Liver (tissue), 9 donors: ENCODE results near the gene ZNFX1. TPM values are rescaled to one million over a fixed set of nuclear protein-coding genes. Genes with fewer than 3 reads are reported as not detected.

Experiments
- DNase-seq: peaks from one replicate; pipeline ENCODE4 v3.0.0-alpha.2; 2017; ENCODE audit warnings: low spot score
- H3K27ac ChIP-seq, 2 donors: one replicate each; pipeline ENCODE4 v1.7.0; 2013; ENCODE audit warnings: inconsistent platforms in 2 of 2, low read length in 2 of 2, control low read depth in 1 of 2, low read depth in 1 of 2, mild to moderate bottlenecking in 1 of 2
- H3K27me3 ChIP-seq, 4 donors: one replicate each; pipeline versions ENCODE4 v1.6.1 to v1.7.0; 2013; ENCODE audit warnings: low read length in 3 of 4, inconsistent platforms in 1 of 4, mild to moderate bottlenecking in 1 of 4, moderate library complexity in 1 of 4; ENCODE audit not compliant: control insufficient read depth in 4 of 4, insufficient read depth in 4 of 4
- H3K36me3 ChIP-seq, 4 donors: one replicate each; pipeline versions ENCODE4 v1.6.1 to v1.7.0; 2013; ENCODE audit warnings: low read length in 3 of 4, mild to moderate bottlenecking in 3 of 4, low read depth in 1 of 4, moderate library complexity in 1 of 4; ENCODE audit not compliant: control insufficient read depth in 4 of 4, insufficient read depth in 3 of 4
- H3K4me1 ChIP-seq, 4 donors: one replicate each; pipeline versions ENCODE4 v1.6.1 to v1.7.0; 2013; ENCODE audit warnings: low read length in 3 of 4, mild to moderate bottlenecking in 3 of 4, moderate library complexity in 1 of 4; ENCODE audit not compliant: control insufficient read depth in 4 of 4, insufficient read depth in 4 of 4
- H3K4me3 ChIP-seq, 3 donors: one replicate each; pipeline versions ENCODE4 v1.6.1 to v1.7.0; 2013; ENCODE audit warnings: low read length in 3 of 3, control low read depth in 1 of 3, low read depth in 1 of 3, mild to moderate bottlenecking in 1 of 3
- H3K9ac ChIP-seq, 2 donors: one replicate each; pipeline ENCODE4 v1.7.0; 2013; ENCODE audit warnings: low read length in 2 of 2, mild to moderate bottlenecking in 2 of 2, moderate library complexity in 2 of 2, control low read depth in 1 of 2, low read depth in 1 of 2
- H3K9me3 ChIP-seq, 4 donors: one replicate each; pipeline versions ENCODE4 v1.6.1 to v1.7.0; 2013; ENCODE audit warnings: low read length in 3 of 4; ENCODE audit not compliant: control insufficient read depth in 4 of 4
- ATF3 ChIP-seq: IDR thresholded peaks from 2 replicates; pipeline ENCODE4 v1.6.1; 2016; ENCODE audit warnings: antibody characterized with exemption
- CTCF ChIP-seq: fragments of 150-350 bp; IDR thresholded peaks from 2 replicates; pipeline ENCODE4 v1.5.1; 2017; ENCODE audit warnings: improper control_type of control experiment, low read depth, low read length; ENCODE audit not compliant: missing input control
- EGR1 ChIP-seq, 2 donors: IDR thresholded peaks; 2 replicates each; pipeline ENCODE4 v1.6.1; 2016 to 2018; ENCODE audit warnings: antibody characterized with exemption in 2 of 2, low read depth in 2 of 2
- FOXA1 ChIP-seq: IDR thresholded peaks from 2 replicates; pipeline ENCODE4 v1.6.1; 2016; ENCODE audit warnings: antibody characterized with exemption
- FOXA2 ChIP-seq: IDR thresholded peaks from 2 replicates; pipeline ENCODE4 v1.6.1; 2016; ENCODE audit warnings: antibody characterized with exemption
- GABPA ChIP-seq, 2 donors: IDR thresholded peaks in 1 of 2; conservative IDR thresholded peaks in 1 of 2; 2 replicates each; pipeline ENCODE4 v1.6.1; 2016; ENCODE audit warnings: antibody characterized with exemption in 2 of 2, mild to moderate bottlenecking in 1 of 2, moderate library complexity in 1 of 2
- HNF4A ChIP-seq, 2 donors: conservative IDR thresholded peaks; 2 replicates each; pipeline ENCODE4 v1.6.1; 2016; ENCODE audit warnings: antibody characterized with exemption in 2 of 2, mild to moderate bottlenecking in 2 of 2
- HNF4G ChIP-seq: IDR thresholded peaks from 2 replicates; pipeline ENCODE4 v1.6.1; 2016; ENCODE audit warnings: antibody characterized with exemption
- JUND ChIP-seq, 2 donors: IDR thresholded peaks; 2 replicates each; pipeline ENCODE4 v1.6.1; 2016; ENCODE audit warnings: antibody characterized with exemption in 2 of 2
- NR2F2 ChIP-seq: IDR thresholded peaks from 2 replicates; pipeline ENCODE4 v1.6.1; 2016; ENCODE audit warnings: antibody characterized with exemption
- RAD21 ChIP-seq, 2 donors: IDR thresholded peaks; 2 replicates each; pipeline ENCODE4 v1.6.1; 2016; ENCODE audit warnings: antibody characterized with exemption in 2 of 2, mild to moderate bottlenecking in 2 of 2
- REST ChIP-seq: IDR thresholded peaks from 2 replicates; pipeline ENCODE4 v1.6.1; 2016; ENCODE audit warnings: antibody characterized with exemption, mild to moderate bottlenecking
- RXRA ChIP-seq, 2 donors: IDR thresholded peaks; 2 replicates each; pipeline ENCODE4 v1.6.1; 2017 to 2018; ENCODE audit warnings: antibody characterized with exemption in 2 of 2, mild to moderate bottlenecking in 1 of 2
- SP1 ChIP-seq: IDR thresholded peaks from 2 replicates; pipeline ENCODE4 v1.6.1; 2018; ENCODE audit warnings: antibody characterized with exemption, mild to moderate bottlenecking
- TAF1 ChIP-seq: conservative IDR thresholded peaks from 2 replicates; pipeline ENCODE4 v1.6.1; 2016; ENCODE audit warnings: antibody characterized with exemption, mild to moderate bottlenecking
- YY1 ChIP-seq: IDR thresholded peaks from 2 replicates; pipeline ENCODE4 v1.6.1; 2016; ENCODE audit warnings: antibody characterized with exemption, mild to moderate bottlenecking
- ZBTB33 ChIP-seq: IDR thresholded peaks from 2 replicates; pipeline ENCODE4 v1.6.1; 2016; ENCODE audit warnings: antibody characterized with exemption
- WGBS: extraction: QIAGEN DNeasy Blood & Tissue Kit; methylation state at CpG from one replicate; pipeline ENCODE4 v1.1.7; 2013; 5-methylcytosine and 5-hydroxymethylcytosine counted together
- polyA plus RNA-seq, 2 donors: library from polyadenylated mRNA; stranded (reverse) in 1 of 2; unstranded in 1 of 2; fragments of 200-250 nt in 1 of 2; fragments of >200 nt in 1 of 2; fragmentation: Nextera tagmentation in 1 of 2; extraction: Ambion mirVana in 1 of 2; gene quantifications; one replicate each; pipeline versions ENCODE4 v1.2.1 to v1.2.3, GENCODE V29; 2013 to 2015
- total RNA-seq, 2 donors: library from RNA; depleted of rRNA; stranded (reverse); fragments of >200 nt; gene quantifications; one replicate each; pipeline ENCODE4 v1.2.3, GENCODE V29; 2014
- TF ChIP-seq, protein P1 (sequence below): IDR thresholded peaks from 2 replicates; pipeline ENCODE4 v1.6.1; 2016; ENCODE audit warnings: antibody characterized with exemption
- donor health status: healthy.
- donor health status: healthy.
- donor health status: healthy.
- donor health status: healthy.
- donor health status: healthy.

Gene ZNFX1
- total and polyA plus RNA-seq, 4 donors: 6.9 to 16.1 (median 8.7) TPM

GRCh38 chr20:49252556-49253350 is 25.1 kb downstream of the ZNFX1 start:
- Histone ChIP-seq H3K4me1 (no peaks in the 10 kb centered on the region), H3K9ac (no peak overlapping the region), H3K9me3 (no peaks in the 10 kb centered on the region), H3K27ac (no peak overlapping the region), H3K4me3 (no peak overlapping the region), H3K27me3 (no peaks in the 10 kb centered on the region), H3K36me3 (peaks cover 34 to 91% (median 74%) of the 10 kb centered on the region in 4 donors)
- TF ChIP-seq ATF3 (no peak), RAD21 (IDR thresholded peaks at IDR 0.05) (no peak), YY1 (no peak), FOXA2 (no peak), GABPA (IDR thresholded peaks at IDR 0.05 in 1 of 2, conservative IDR thresholded peaks at IDR 0.05 in 1 of 2) (no peak), ZBTB33 (no peak), TAF1 (no peak), CTCF (no peak), HNF4G (no peak), SP1 (no peak), HNF4A (conservative IDR thresholded peaks at IDR 0.05) (no peak), NR2F2 (no peak), JUND (IDR thresholded peaks at IDR 0.05) (no peak), FOXA1 (no peak), REST (no peak), RXRA (IDR thresholded peaks at IDR 0.05) (no peak), EGR1 (IDR thresholded peaks at IDR 0.05; ENCODE audit: low read depth in 2 of 2) (no peak)
- TF ChIP-seq, protein P1, sequence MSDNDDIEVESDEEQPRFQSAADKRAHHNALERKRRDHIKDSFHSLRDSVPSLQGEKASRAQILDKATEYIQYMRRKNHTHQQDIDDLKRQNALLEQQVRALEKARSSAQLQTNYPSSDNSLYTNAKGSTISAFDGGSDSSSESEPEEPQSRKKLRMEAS: no peak
- no peak for DNase-seq
- 70% methylated on average over 6 of the region's 6 CpGs for WGBS
